ENCODE data around the gene PCNX3.

PCNX3 gene

DNA sequence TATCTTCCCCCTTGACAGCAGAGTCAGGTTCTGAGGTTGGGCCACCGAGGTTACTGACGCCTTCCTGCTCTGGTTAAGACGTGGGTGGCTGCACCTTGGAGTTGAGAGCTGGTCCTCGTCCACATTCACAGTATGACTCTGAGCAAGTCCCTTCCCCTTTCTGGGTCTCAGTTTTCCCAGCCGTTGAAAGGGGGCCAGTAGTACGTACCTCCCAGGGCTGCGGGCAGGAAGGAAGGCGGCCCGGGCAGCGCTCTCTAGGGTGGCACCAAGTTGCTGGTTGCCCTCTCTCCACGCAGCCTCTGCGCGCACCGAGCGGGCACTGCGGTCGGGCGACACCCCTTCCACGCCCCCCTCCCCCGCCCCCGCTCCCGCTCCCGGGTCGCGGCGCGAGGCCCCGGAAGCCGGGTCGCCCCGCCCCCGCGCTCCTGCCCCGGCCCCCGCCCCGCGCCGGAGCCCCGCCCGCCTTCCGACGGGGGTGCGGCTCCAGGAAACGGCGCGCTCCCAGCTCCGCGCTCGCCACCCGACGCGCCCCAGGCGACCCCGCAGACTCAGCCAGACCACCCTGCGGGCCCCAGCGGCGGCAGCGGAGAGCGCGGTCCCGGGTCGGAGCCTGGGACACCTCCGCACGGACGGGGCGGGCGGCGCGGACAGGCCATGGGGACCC is 39.9 kb upstream of the PCNX3 start, which contains the start of gene EHBP1L1:
TSS of gene EHBP1L1 (plus strand) at position 486 of the 664 bp plus-strand sequence. CDS start 250 bp downstream, outside the sequence.
- no peaks in the 10 kb centered on the region for H3K27me3 ChIP-seq (ENCODE audit: low read depth, low read length)
- H3K27ac ChIP-seq (ENCODE audit: low read length) = peak within 1 kb of the TSS; percentile 94
- peaks cover 33 to 60% of the 10 kb centered on the region in 2 donors for H3K4me1 ChIP-seq (ENCODE audit: control insufficient read depth in 1 of 2, insufficient read depth in 2 of 2, low read length in 2 of 2)
- H3K4me3 ChIP-seq (ENCODE audit: low read depth in 1 of 2, low read length in 2 of 2) = peak within 1 kb of the TSS; percentile 76 to 95
- peaks cover 15 to 16% of the 10 kb centered on the region in 2 donors for H3K36me3 ChIP-seq (ENCODE audit: control insufficient read depth in 1 of 2, insufficient read depth in 2 of 2, low read length in 2 of 2)
- no peaks in the 10 kb centered on the region for H3K9me3 ChIP-seq (ENCODE audit: control insufficient read depth in 1 of 2, low read length in 2 of 2)

DNA sequence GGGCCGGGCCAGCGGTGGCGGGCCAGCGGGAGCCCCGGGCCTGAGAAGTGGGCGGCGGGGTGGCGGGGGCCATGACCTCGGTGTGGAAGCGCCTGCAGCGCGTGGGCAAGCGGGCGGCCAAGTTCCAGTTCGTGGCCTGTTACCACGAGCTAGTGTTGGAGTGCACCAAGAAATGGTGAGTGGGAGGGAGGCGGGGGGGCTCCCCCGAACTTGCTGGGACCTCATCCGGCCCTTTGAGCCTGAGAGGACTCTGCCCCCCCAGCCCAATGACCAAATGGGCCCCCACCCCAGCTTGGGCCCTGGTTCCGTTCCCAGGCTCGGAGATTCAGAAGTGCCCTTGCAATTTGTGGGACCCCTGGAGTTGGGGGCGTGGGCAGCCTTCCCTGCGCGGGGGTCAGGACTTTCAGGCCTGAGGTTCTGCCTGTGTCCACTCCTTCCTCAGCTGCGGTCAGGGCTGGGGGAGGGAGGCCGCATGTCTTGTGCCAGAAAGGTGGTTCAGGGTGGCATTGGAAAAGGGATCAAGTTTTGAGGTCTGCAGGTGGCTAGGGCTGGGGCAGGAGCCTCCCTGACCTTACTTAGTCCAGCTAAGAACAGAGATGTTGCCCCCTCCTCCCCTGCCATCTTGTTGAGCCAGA is 39.2 kb upstream of the PCNX3 start:
- Histone ChIP-seq H3K27ac (ENCODE audit: low read length) (peak overlapping the region; percentile 94), H3K4me1 (ENCODE audit: control insufficient read depth in 1 of 2, insufficient read depth in 2 of 2, low read length in 2 of 2) (peaks cover 26 to 54% of the 10 kb centered on the region in 2 donors), H3K36me3 (ENCODE audit: control insufficient read depth in 1 of 2, insufficient read depth in 2 of 2, low read length in 2 of 2) (peaks cover 18 to 21% of the 10 kb centered on the region in 2 donors), H3K9me3 (ENCODE audit: control insufficient read depth in 1 of 2, low read length in 2 of 2) (no peaks in the 10 kb centered on the region), H3K27me3 (ENCODE audit: low read depth, low read length) (no peaks in the 10 kb centered on the region), H3K4me3 (ENCODE audit: low read depth in 1 of 2, low read length in 2 of 2) (peak overlapping the region; percentile 76 to 95)

DNA sequence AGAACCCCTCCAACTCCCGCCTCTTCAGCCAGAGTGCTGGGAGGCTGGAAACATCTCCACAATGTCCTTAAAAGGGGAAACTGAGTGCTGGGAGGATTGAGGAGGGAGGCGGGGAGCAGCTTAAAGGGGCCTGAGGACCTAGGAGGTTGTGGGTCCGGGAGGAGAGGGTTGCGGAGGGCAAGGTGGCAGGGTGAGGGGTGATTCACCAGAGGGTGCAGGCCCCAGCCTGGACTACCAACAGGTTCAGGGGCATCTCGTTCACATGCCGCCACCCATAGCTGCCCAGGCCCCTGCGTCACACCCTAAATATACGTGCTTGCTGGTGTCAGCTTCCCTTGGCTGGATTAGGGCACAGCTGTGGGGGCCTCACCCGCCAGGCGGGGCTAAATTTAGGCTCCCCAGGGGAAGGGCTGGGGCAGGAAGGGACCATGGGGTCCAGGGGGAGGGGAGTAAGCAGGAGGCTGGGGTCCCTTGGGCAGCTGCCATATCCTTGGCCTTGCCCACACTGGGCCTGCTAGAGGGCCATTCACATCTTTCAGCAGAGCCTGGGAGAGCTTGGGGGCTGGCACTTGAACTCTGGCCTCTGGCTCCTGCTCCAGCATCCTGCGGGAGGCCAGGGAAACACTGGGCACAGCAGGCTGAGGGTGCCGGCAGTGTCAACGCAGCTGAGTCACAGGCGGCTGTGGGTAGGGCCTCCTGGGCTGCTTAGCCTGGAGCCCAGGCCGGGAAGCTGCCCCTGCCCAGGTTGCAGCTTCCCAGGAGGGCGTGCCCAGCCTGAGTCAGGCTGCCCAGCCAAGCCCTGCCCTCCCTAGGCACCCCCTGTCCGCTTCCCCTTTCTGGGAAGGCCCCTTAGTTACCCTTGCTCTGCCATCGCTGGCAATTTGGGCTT is 38.5 kb upstream of the PCNX3 start:
- Histone ChIP-seq H3K9me3 (ENCODE audit: control insufficient read depth in 1 of 2, low read length in 2 of 2) (no peaks in the 10 kb centered on the region), H3K4me1 (ENCODE audit: control insufficient read depth in 1 of 2, insufficient read depth in 2 of 2, low read length in 2 of 2) (peaks cover 21 to 46% of the 10 kb centered on the region in 2 donors), H3K27me3 (ENCODE audit: low read depth, low read length) (no peaks in the 10 kb centered on the region), H3K27ac (ENCODE audit: low read length) (peak overlapping the region; percentile 94), H3K4me3 (ENCODE audit: low read depth in 1 of 2, low read length in 2 of 2) (peak overlapping the region; percentile 76 to 95), H3K36me3 (ENCODE audit: control insufficient read depth in 1 of 2, insufficient read depth in 2 of 2, low read length in 2 of 2) (peaks cover 21 to 29% of the 10 kb centered on the region in 2 donors)

DNA sequence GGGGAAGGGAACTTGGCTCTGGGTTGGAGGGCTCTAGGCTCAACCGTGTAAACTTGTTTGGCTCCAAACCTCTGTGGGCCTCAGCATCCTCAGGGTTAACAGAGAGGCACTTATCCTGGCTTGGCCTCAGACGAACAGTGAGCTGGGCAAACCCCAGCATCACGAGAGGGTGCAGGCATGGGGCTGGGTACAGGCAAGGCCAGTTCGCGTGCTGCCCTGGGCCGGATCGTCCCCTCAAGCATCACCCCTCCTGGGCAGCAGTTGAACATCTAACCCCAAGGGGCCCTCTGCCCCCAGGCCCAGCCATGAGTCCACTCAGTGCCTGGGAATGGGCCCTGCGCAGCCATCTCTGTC is 37.8 kb upstream of the PCNX3 start:
- Histone ChIP-seq H3K4me1 (ENCODE audit: control insufficient read depth in 1 of 2, insufficient read depth in 2 of 2, low read length in 2 of 2) (peaks cover 21 to 45% of the 10 kb centered on the region in 2 donors), H3K36me3 (ENCODE audit: control insufficient read depth in 1 of 2, insufficient read depth in 2 of 2, low read length in 2 of 2) (peaks cover 24 to 31% of the 10 kb centered on the region in 2 donors), H3K27ac (ENCODE audit: low read length) (peak overlapping the region; percentile 94), H3K27me3 (ENCODE audit: low read depth, low read length) (no peaks in the 10 kb centered on the region), H3K9me3 (ENCODE audit: control insufficient read depth in 1 of 2, low read length in 2 of 2) (no peaks in the 10 kb centered on the region), H3K4me3 (ENCODE audit: low read depth in 1 of 2, low read length in 2 of 2) (peak overlapping the region; percentile 76 to 95)

DNA sequence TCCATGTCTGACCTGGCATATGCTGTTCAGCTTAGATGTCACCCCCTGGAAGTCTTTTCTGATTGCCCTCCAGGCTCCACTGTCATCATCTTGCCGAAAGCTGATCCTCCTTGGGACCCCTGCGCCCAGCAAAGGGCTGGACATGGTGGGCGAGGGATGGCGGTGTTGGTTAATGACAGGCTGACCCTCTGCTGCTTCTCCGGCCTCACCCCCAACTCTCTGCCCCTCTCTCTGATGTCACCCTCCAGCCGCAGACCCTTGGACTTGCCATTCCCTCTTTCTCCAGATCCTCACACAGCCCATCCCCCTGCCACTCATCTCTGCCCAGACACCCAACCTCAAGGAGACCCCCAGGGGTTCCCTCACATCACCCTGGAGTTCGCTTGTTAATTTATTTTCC is 37.4 kb upstream of the PCNX3 start:
- peaks cover 21 to 42% of the 10 kb centered on the region in 2 donors for H3K4me1 ChIP-seq (ENCODE audit: control insufficient read depth in 1 of 2, insufficient read depth in 2 of 2, low read length in 2 of 2)
- H3K36me3 ChIP-seq (ENCODE audit: control insufficient read depth in 1 of 2, insufficient read depth in 2 of 2, low read length in 2 of 2) = peaks cover 24 to 31% of the 10 kb centered on the region in 2 donors
- peak overlapping the region; percentile 94 for H3K27ac ChIP-seq (ENCODE audit: low read length)
- H3K9me3 ChIP-seq (ENCODE audit: control insufficient read depth in 1 of 2, low read length in 2 of 2) = no peaks in the 10 kb centered on the region
- peak overlapping the region; percentile 76 to 95 for H3K4me3 ChIP-seq (ENCODE audit: low read depth in 1 of 2, low read length in 2 of 2)
- H3K27me3 ChIP-seq (ENCODE audit: low read depth, low read length) = no peaks in the 10 kb centered on the region

GRCh38 chr11:65578667-65579066 is 36.9 kb upstream of the PCNX3 start:
- Histone ChIP-seq H3K36me3 (ENCODE audit: control insufficient read depth in 1 of 2, insufficient read depth in 2 of 2, low read length in 2 of 2) (peaks cover 24 to 31% of the 10 kb centered on the region in 2 donors), H3K27ac (ENCODE audit: low read length) (no peak overlapping the region), H3K27me3 (ENCODE audit: low read depth, low read length) (no peaks in the 10 kb centered on the region), H3K9me3 (ENCODE audit: control insufficient read depth in 1 of 2, low read length in 2 of 2) (no peaks in the 10 kb centered on the region), H3K4me1 (ENCODE audit: control insufficient read depth in 1 of 2, insufficient read depth in 2 of 2, low read length in 2 of 2) (peaks cover 21 to 37% of the 10 kb centered on the region in 2 donors), H3K4me3 (ENCODE audit: low read depth in 1 of 2, low read length in 2 of 2) (peak overlapping the region in 1 of 2 donors; percentile 95)

DNA sequence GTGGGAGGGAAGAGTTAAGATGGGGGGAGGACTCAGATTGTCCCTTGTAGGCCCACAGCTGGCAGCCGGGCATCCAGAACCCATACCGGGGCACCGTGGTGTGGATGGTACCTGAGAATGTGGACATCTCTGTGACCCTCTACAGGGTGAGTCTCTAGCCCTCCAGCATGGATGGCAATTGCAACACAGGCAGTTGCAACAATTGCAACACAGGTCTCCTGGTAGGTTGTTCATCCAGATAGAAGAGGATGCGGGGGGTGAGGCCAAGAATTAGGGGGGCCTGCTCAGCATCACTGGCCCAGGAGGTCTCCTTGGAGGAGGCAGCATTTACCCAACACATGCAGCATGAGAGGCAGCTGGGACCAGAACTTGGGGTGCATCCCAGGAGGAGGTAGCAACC is 36.3 kb upstream of the PCNX3 start:
- Histone ChIP-seq H3K4me3 (ENCODE audit: low read depth in 1 of 2, low read length in 2 of 2) (no peak overlapping the region), H3K4me1 (ENCODE audit: control insufficient read depth in 1 of 2, insufficient read depth in 2 of 2, low read length in 2 of 2) (peaks cover 21 to 38% of the 10 kb centered on the region in 2 donors), H3K9me3 (ENCODE audit: control insufficient read depth in 1 of 2, low read length in 2 of 2) (no peaks in the 10 kb centered on the region), H3K27ac (ENCODE audit: low read length) (no peak overlapping the region), H3K27me3 (ENCODE audit: low read depth, low read length) (no peaks in the 10 kb centered on the region), H3K36me3 (ENCODE audit: control insufficient read depth in 1 of 2, insufficient read depth in 2 of 2, low read length in 2 of 2) (peaks cover 24 to 31% of the 10 kb centered on the region in 2 donors)

DNA sequence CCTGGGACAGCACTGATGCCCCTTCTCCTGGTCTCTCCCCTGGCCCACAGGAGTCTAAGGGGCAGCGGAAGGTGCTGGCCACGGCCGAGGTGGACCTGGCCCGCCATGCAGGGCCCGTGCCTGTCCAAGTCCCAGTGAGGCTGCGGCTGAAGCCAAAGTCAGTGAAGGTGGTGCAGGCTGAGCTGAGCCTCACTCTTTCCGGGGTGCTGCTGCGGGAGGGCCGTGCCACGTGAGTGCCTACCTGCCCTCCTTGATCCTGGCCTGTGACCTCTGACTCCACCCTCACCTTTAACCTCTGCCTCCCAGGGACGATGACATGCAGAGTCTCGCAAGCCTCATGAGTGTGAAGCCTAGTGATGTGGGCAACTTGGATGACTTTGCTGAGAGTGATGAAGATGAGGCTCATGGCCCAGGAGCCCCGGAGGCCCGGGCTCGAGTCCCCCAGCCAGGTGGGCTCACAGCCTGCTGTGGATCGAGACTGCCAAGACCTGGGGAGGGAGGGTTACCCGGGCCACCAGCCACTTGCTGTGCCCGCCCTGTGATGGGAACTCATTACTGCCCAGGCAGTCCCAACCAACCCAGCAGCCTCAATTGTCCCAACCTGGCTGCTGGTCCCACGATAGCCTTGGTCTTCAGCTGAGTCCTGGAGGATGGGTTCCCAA is 35.4 kb upstream of the PCNX3 start:
- H3K27me3 ChIP-seq (ENCODE audit: low read depth, low read length) = no peaks in the 10 kb centered on the region
- H3K27ac ChIP-seq (ENCODE audit: low read length) = no peak overlapping the region
- no peak overlapping the region for H3K4me3 ChIP-seq (ENCODE audit: low read depth in 1 of 2, low read length in 2 of 2)
- no peaks in the 10 kb centered on the region for H3K9me3 ChIP-seq (ENCODE audit: control insufficient read depth in 1 of 2, low read length in 2 of 2)
- H3K36me3 ChIP-seq (ENCODE audit: control insufficient read depth in 1 of 2, insufficient read depth in 2 of 2, low read length in 2 of 2) = peaks cover 24 to 31% of the 10 kb centered on the region in 2 donors
- peaks cover 20 to 38% of the 10 kb centered on the region in 2 donors for H3K4me1 ChIP-seq (ENCODE audit: control insufficient read depth in 1 of 2, insufficient read depth in 2 of 2, low read length in 2 of 2)

- no peaks in the 10 kb centered on the region for H3K9me3 ChIP-seq (ENCODE audit: control insufficient read depth in 1 of 2, low read length in 2 of 2)
- H3K36me3 ChIP-seq (ENCODE audit: control insufficient read depth in 1 of 2, insufficient read depth in 2 of 2, low read length in 2 of 2) = peaks cover 26 to 36% of the 10 kb centered on the region in 2 donors
- peaks cover 18 to 40% of the 10 kb centered on the region in 2 donors for H3K4me1 ChIP-seq (ENCODE audit: control insufficient read depth in 1 of 2, insufficient read depth in 2 of 2, low read length in 2 of 2)
- no peak overlapping the region for H3K27ac ChIP-seq (ENCODE audit: low read length)
- H3K27me3 ChIP-seq (ENCODE audit: low read depth, low read length) = no peaks in the 10 kb centered on the region
- no peak overlapping the region for H3K4me3 ChIP-seq (ENCODE audit: low read depth in 1 of 2, low read length in 2 of 2)
Measured at GRCh38 chr11:65580756-65581155, 34.8 kb upstream of the PCNX3 start.

GRCh38 chr11:65581928-65582327 is 33.6 kb upstream of the PCNX3 start:
- Histone ChIP-seq H3K36me3 (ENCODE audit: control insufficient read depth in 1 of 2, insufficient read depth in 2 of 2, low read length in 2 of 2) (peaks cover 33 to 44% of the 10 kb centered on the region in 2 donors), H3K27ac (ENCODE audit: low read length) (no peak overlapping the region)

More at GRCh38 chr11:65581928-65582327, 33.6 kb upstream of the PCNX3 start:
- no peaks in the 10 kb centered on the region for H3K9me3 ChIP-seq (ENCODE audit: control insufficient read depth in 1 of 2, low read length in 2 of 2)
- H3K27me3 ChIP-seq (ENCODE audit: low read depth, low read length) = no peaks in the 10 kb centered on the region
- no peak overlapping the region for H3K4me3 ChIP-seq (ENCODE audit: low read depth in 1 of 2, low read length in 2 of 2)
- peaks cover 21 to 49% of the 10 kb centered on the region in 2 donors for H3K4me1 ChIP-seq (ENCODE audit: control insufficient read depth in 1 of 2, insufficient read depth in 2 of 2, low read length in 2 of 2)

All from muscle layer of duodenum (tissue), 2 donors.